NB4 (cell line): ENCODE results near the gene ADK.

Source experiments
- CTCF ChIP-seq: IDR thresholded peaks from one replicate; pipeline ENCODE4 v1.5.1; 2012; ENCODE audit warnings: low read depth, low read length
- POLR2A ChIP-seq: IDR thresholded peaks from 2 replicates; pipeline ENCODE4 v1.6.1; 2011; ENCODE audit warnings: mild to moderate bottlenecking; ENCODE audit not compliant: insufficient read length; ENCODE audit errors: extremely low read depth
- TF ChIP-seq, protein P1 (sequence below): IDR thresholded peaks from 2 replicates; pipeline ENCODE4 v1.6.1; 2011; ENCODE audit warnings: low read depth, low read length

- TF ChIP-seq CTCF (no peak), POLR2A (no peak)
- TF ChIP-seq, protein P1, sequence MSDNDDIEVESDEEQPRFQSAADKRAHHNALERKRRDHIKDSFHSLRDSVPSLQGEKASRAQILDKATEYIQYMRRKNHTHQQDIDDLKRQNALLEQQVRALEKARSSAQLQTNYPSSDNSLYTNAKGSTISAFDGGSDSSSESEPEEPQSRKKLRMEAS: no peak
Measured at GRCh38 chr10:74178042-74178791, 27.2 kb downstream of the ADK start.
